ENCODE results near the gene WASHC4. TPM values are rescaled to one million over a fixed set of nuclear protein-coding genes. Genes with fewer than 3 reads are reported as not detected.
A peak's percentile ranks its signal among the peaks of the same experiment; 100 is the strongest.

Gene WASHC4
- total RNA-seq, 1 experiment from 2014 or later, result 44.7 TPM

DNA sequence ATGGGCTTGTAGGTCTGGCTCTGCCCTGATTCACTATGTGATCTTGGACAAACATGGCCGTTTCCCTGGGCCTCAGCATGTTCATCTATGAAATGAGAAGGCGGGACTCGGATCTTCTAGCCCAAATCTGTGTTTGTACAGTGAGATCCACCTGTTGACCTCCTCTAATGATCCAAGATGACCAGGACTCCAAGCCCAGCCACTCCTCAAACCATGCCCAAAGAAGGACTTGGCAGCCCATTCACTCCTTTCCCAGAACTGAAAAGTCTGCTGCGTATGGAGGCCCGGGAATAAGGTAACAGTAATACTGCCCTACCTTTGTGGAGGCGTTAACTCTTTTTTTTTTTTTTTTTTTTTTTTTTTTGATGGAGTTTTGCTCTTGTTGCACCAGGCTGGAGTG lies 88.6 kb downstream of the WASHC4 start:
- DNase-seq (ENCODE audit: low read depth, low spot score), result no peak
- POLR2A ChIA-PET, result no interaction called here
- CTCF ChIA-PET, result no interaction called here

DNA sequence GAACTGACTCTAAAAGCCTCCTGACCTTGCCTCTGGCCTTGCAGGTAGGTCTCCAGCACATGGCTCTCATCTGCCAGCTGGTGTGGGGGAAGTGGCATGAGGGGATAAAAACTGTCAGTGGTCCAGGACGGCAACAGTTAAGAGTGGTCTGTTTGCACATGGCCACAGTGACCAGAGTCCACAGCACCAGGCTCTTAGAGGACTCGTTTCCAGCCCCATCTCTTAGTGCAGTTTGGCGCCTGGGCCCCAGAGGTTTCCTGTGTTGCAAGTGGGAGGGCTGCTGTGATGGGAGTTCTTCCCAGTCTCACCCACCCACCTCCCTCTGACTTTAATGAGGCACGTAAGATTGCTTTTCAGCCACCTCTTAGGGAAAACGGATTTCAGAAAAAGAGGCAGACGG lies 91.4 kb downstream of the WASHC4 start:
- Histone ChIP-seq H3K9me3 (ENCODE audit: control insufficient read depth, insufficient read depth, low read depth, low read length) (no peaks in the 10 kb centered on the region), H3K36me3 (ENCODE audit: control insufficient read depth, insufficient read depth, low read length) (no peaks in the 10 kb centered on the region; the same call in 1 of the 2 replicates), H3K27me3 (ENCODE audit: control insufficient read depth, insufficient read depth, low read length) (no peaks in the 10 kb centered on the region), H3K4me3 (ENCODE audit: low read depth in 2 of 2, low read length in 2 of 2) (no peak overlapping the region), H3K4me1 (ENCODE audit: control insufficient read depth, insufficient read depth, low read length) (no peaks in the 10 kb centered on the region), H3K27ac (ENCODE audit: low read length) (no peak overlapping the region)
- in situ Hi-C loops (cut with HindIII; ENCODE audit: low pct_unique_long_range_greater_than_20kb, low sequenced_read_pairs), result no loop called here
- no peak for TF ChIP-seq TCF7L2 (IDR thresholded peaks at IDR 0.05; ENCODE audit: low read depth, low read length)
- TF ChIP-seq, protein P1, sequence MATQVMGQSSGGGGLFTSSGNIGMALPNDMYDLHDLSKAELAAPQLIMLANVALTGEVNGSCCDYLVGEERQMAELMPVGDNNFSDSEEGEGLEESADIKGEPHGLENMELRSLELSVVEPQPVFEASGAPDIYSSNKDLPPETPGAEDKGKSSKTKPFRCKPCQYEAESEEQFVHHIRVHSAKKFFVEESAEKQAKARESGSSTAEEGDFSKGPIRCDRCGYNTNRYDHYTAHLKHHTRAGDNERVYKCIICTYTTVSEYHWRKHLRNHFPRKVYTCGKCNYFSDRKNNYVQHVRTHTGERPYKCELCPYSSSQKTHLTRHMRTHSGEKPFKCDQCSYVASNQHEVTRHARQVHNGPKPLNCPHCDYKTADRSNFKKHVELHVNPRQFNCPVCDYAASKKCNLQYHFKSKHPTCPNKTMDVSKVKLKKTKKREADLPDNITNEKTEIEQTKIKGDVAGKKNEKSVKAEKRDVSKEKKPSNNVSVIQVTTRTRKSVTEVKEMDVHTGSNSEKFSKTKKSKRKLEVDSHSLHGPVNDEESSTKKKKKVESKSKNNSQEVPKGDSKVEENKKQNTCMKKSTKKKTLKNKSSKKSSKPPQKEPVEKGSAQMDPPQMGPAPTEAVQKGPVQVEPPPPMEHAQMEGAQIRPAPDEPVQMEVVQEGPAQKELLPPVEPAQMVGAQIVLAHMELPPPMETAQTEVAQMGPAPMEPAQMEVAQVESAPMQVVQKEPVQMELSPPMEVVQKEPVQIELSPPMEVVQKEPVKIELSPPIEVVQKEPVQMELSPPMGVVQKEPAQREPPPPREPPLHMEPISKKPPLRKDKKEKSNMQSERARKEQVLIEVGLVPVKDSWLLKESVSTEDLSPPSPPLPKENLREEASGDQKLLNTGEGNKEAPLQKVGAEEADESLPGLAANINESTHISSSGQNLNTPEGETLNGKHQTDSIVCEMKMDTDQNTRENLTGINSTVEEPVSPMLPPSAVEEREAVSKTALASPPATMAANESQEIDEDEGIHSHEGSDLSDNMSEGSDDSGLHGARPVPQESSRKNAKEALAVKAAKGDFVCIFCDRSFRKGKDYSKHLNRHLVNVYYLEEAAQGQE (IDR thresholded peaks at IDR 0.05; ENCODE audit: insufficient read depth in 1 of 2, low read depth in 2 of 2, low read length in 1 of 2), result no peak
- TF ChIP-seq, protein P2, sequence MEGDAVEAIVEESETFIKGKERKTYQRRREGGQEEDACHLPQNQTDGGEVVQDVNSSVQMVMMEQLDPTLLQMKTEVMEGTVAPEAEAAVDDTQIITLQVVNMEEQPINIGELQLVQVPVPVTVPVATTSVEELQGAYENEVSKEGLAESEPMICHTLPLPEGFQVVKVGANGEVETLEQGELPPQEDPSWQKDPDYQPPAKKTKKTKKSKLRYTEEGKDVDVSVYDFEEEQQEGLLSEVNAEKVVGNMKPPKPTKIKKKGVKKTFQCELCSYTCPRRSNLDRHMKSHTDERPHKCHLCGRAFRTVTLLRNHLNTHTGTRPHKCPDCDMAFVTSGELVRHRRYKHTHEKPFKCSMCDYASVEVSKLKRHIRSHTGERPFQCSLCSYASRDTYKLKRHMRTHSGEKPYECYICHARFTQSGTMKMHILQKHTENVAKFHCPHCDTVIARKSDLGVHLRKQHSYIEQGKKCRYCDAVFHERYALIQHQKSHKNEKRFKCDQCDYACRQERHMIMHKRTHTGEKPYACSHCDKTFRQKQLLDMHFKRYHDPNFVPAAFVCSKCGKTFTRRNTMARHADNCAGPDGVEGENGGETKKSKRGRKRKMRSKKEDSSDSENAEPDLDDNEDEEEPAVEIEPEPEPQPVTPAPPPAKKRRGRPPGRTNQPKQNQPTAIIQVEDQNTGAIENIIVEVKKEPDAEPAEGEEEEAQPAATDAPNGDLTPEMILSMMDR (IDR thresholded peaks at IDR 0.05), result no peak
- no peak for TF ChIP-seq POLR2AphosphoS5 (IDR thresholded peaks at IDR 0.05; ENCODE audit: low read depth, low read length)
- TF ChIP-seq SIN3A (IDR thresholded peaks at IDR 0.05; ENCODE audit: borderline replicate concordance, insufficient read depth, low read depth, low read length), result no peak
- intact Hi-C loops (cut with micrococcal nuclease; ENCODE audit: unreplicated experiment), result no loop called here
- ChIA-PET CTCF (no interaction called here), POLR2A (no interaction called here)
- DNase-seq (ENCODE audit: low read depth, low spot score), result no peak
- BruUV-seq (replicated peaks), result no TSS peak
- 0 out of 2 replicates have a peak, but pooled peaks have one; percentile 8 for ATAC-seq

More for the DNA sequence above, 88.6 kb downstream of the WASHC4 start:
- intact Hi-C loops (cut with micrococcal nuclease; ENCODE audit: unreplicated experiment), result no loop called here
- no peaks in the 10 kb centered on the region for H3K27me3 ChIP-seq (ENCODE audit: control insufficient read depth, insufficient read depth, low read length)
- H3K36me3 ChIP-seq (ENCODE audit: control insufficient read depth, insufficient read depth, low read length), result no peaks in the 10 kb centered on the region
- no peak for ATAC-seq
- no peak overlapping the region for H3K4me3 ChIP-seq (ENCODE audit: low read depth in 2 of 2, low read length in 2 of 2)
- H3K4me1 ChIP-seq (ENCODE audit: control insufficient read depth, insufficient read depth, low read length), result no peaks in the 10 kb centered on the region
- no peaks in the 10 kb centered on the region for H3K9me3 ChIP-seq (ENCODE audit: control insufficient read depth, insufficient read depth, low read depth, low read length)
- in situ Hi-C loops (cut with HindIII; ENCODE audit: low pct_unique_long_range_greater_than_20kb, low sequenced_read_pairs), result no loop called here
- TF ChIP-seq POLR2AphosphoS5 (IDR thresholded peaks at IDR 0.05; ENCODE audit: low read depth, low read length) (no peak), SIN3A (IDR thresholded peaks at IDR 0.05; ENCODE audit: borderline replicate concordance, insufficient read depth, low read depth, low read length) (no peak), TCF7L2 (IDR thresholded peaks at IDR 0.05; ENCODE audit: low read depth, low read length) (no peak)
- TF ChIP-seq, protein P2 (IDR thresholded peaks at IDR 0.05), result no peak
- TF ChIP-seq, protein P1 (IDR thresholded peaks at IDR 0.05; ENCODE audit: insufficient read depth in 1 of 2, low read depth in 2 of 2, low read length in 1 of 2), result no peak
- H3K27ac ChIP-seq (ENCODE audit: low read length), result no peak overlapping the region
- BruUV-seq (replicated peaks), result no TSS peak

Data from Panc1 (cell line).